ENCODE data around the gene SAP30BP. TPM values are rescaled to one million over a fixed set of nuclear protein-coding genes. Genes with fewer than 3 reads are reported as not detected.

The SAP30BP gene
- total and polyA plus RNA-seq, 2 of the 13 experiments (the other 11 are each of a cell fraction or from before 2014, with no cell fraction given), result 67.7 to 99.4 TPM

DNA sequence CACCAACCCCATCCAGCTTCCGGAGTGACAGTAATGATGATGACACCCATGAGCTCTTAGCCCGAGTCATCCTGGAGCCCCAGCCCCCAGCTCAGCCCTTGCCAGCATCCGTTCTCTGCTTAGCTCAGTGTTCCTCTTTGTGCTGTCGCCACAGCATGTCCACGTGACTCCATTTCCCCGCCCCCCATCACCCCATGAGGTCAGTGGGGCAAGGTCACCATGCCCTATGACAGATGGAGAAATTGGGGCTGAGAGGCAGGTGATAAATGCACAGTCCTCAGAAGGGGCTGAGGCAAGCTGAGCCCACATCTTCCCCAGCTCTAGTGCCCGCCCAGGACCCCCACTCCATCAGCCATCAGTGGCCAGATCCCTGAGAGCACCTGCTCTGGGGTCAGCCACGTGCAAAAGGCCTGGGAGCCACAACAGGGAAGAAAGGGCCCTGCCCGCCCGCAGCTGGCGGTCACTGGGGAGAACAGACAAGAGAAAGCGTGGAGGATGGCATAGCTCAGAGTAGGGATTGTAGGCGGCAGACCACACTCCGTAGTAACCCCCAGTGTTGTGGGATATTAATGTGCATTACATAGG, 71.2 kb downstream of the SAP30BP start:
- H3K79me2 ChIP-seq (ENCODE audit: insufficient read depth, low read length), result no peaks in the 10 kb centered on the region
- intact Hi-C loops (cut with micrococcal nuclease; ENCODE audit: unreplicated experiment) (no loop called here), in situ Hi-C loops (cut with HindIII; ENCODE audit: extremely low pct_ligation_motif_present, low pct_unique_long_range_greater_than_20kb) (no loop called here)
- CTCF ChIA-PET (ENCODE audit: low intra/inter-chr PET ratio, low total read pairs), result no interaction called here
- FAIRE-seq, result peak; percentile 61
- peaks cover 0 to 4% of the 10 kb centered on the region in 2 experiments; a peak in 2 of 5 replicates for H3K27me3 ChIP-seq (ENCODE audit: control insufficient read depth in 1 of 2, insufficient read depth in 2 of 2, low read length in 2 of 2)
- peak overlapping the region; percentile 58 for H3K4me2 ChIP-seq (ENCODE audit: low read depth, low read length)
- POLR2A ChIA-PET, result interaction anchor here (0.5 to 2.0 kb wide), 18 partner anchors 9 to 539 kb away, joined by 3 to 21 read pairs (median 3); partner anchors contain the start of genes ITGB4 and SMIM5
- H3K27ac ChIP-seq (ENCODE audit: extremely low read length, insufficient read depth, low read length), result no peak overlapping the region
- no peak overlapping the region for H3K9ac ChIP-seq (ENCODE audit: insufficient read depth, low read depth, low read length)
- no peaks in the 10 kb centered on the region for H3K9me3 ChIP-seq (ENCODE audit: low read length)
- H3K36me3 ChIP-seq (replicated peaks in 1 of 2; ENCODE audit: control insufficient read depth in 1 of 2, insufficient read depth in 2 of 2, low read length in 2 of 2), result no peaks in the 10 kb centered on the region
- 39% methylated on average over 13 of the region's 14 CpGs for WGBS (ENCODE audit: low lambda C conversion rate)
- H3K4me1 ChIP-seq (ENCODE audit: insufficient read depth, low read length), result peaks cover 52% of the 10 kb centered on the region
- peak; percentile 33 for ATAC-seq
- H4K20me1 ChIP-seq (ENCODE audit: insufficient read depth, low read length), result no peaks in the 10 kb centered on the region
- no TSS peak for BruUV-seq (replicated peaks)
- peak; percentile 57 for DNase-seq (ENCODE audit: low spot score)
- H3K4me3 ChIP-seq (replicated peaks in 1 of 3; ENCODE audit: insufficient read depth in 1 of 3, low read depth in 2 of 3, low read length in 3 of 3), result peak overlapping the region in 1 of 3 experiments; percentile 8; a peak in 1 of 6 replicates
- H2AFZ ChIP-seq (ENCODE audit: low read length), result no peak overlapping the region
- TF ChIP-seq ZNF143 (CRISPR knock-in tag; IDR thresholded peaks at IDR 0.05), result no peak
- TF ChIP-seq ZNF83 (CRISPR knock-in tag; IDR thresholded peaks at IDR 0.05; ENCODE audit: borderline replicate concordance), result peak; percentile 59; the same call in 1 of the 2 replicates
- peak; percentile 82 for TF ChIP-seq RXRA (CRISPR knock-in tag; IDR thresholded peaks at IDR 0.05)
- peak; percentile 56; the same call in 1 of the 2 replicates for TF ChIP-seq ZNF292 (CRISPR knock-in tag; IDR thresholded peaks at IDR 0.05; ENCODE audit: borderline replicate concordance, low read depth)
- peak; percentile 83 for TF ChIP-seq NR2C2 (CRISPR knock-in tag; IDR thresholded peaks at IDR 0.05; ENCODE audit: borderline replicate concordance)
- no peak for TF ChIP-seq NONO (IDR thresholded peaks at IDR 0.05)
- 0 out of 2 replicates have a peak, but pooled peaks have one; percentile 45 for TF ChIP-seq NONO (CRISPR knock-in tag; conservative IDR thresholded peaks at IDR 0.05)
- no peak for TF ChIP-seq ZNF317 (CRISPR knock-in tag; IDR thresholded peaks at IDR 0.05)
- no peak for TF ChIP-seq CREM (IDR thresholded peaks at IDR 0.05)
- no peak for TF ChIP-seq CREM (CRISPR knock-in tag; IDR thresholded peaks at IDR 0.05)
- no peak for TF ChIP-seq ARNT (IDR thresholded peaks at IDR 0.05)
- no peak for TF ChIP-seq MIER2 (CRISPR knock-in tag; IDR thresholded peaks at IDR 0.05)
- TF ChIP-seq ZNF674 (CRISPR knock-in tag; IDR thresholded peaks at IDR 0.05; ENCODE audit: low read depth), result no peak
- TF ChIP-seq, protein P1, sequence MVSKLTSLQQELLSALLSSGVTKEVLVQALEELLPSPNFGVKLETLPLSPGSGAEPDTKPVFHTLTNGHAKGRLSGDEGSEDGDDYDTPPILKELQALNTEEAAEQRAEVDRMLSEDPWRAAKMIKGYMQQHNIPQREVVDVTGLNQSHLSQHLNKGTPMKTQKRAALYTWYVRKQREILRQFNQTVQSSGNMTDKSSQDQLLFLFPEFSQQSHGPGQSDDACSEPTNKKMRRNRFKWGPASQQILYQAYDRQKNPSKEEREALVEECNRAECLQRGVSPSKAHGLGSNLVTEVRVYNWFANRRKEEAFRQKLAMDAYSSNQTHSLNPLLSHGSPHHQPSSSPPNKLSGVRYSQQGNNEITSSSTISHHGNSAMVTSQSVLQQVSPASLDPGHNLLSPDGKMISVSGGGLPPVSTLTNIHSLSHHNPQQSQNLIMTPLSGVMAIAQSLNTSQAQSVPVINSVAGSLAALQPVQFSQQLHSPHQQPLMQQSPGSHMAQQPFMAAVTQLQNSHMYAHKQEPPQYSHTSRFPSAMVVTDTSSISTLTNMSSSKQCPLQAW (CRISPR knock-in tag; IDR thresholded peaks at IDR 0.05), result peak; percentile 76; the same call in 1 of the 2 replicates
- TF ChIP-seq GATA4 (IDR thresholded peaks at IDR 0.05; ENCODE audit: borderline replicate concordance, low read depth), result no peak
- TF ChIP-seq, protein P2, sequence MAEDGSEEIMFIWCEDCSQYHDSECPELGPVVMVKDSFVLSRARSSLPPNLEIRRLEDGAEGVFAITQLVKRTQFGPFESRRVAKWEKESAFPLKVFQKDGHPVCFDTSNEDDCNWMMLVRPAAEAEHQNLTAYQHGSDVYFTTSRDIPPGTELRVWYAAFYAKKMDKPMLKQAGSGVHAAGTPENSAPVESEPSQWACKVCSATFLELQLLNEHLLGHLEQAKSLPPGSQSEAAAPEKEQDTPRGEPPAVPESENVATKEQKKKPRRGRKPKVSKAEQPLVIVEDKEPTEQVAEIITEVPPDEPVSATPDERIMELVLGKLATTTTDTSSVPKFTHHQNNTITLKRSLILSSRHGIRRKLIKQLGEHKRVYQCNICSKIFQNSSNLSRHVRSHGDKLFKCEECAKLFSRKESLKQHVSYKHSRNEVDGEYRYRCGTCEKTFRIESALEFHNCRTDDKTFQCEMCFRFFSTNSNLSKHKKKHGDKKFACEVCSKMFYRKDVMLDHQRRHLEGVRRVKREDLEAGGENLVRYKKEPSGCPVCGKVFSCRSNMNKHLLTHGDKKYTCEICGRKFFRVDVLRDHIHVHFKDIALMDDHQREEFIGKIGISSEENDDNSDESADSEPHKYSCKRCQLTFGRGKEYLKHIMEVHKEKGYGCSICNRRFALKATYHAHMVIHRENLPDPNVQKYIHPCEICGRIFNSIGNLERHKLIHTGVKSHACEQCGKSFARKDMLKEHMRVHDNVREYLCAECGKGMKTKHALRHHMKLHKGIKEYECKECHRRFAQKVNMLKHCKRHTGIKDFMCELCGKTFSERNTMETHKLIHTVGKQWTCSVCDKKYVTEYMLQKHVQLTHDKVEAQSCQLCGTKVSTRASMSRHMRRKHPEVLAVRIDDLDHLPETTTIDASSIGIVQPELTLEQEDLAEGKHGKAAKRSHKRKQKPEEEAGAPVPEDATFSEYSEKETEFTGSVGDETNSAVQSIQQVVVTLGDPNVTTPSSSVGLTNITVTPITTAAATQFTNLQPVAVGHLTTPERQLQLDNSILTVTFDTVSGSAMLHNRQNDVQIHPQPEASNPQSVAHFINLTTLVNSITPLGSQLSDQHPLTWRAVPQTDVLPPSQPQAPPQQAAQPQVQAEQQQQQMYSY (CRISPR knock-in tag; IDR thresholded peaks at IDR 0.05), result no peak
- no peak; the same call in 1 of the 2 replicates for TF ChIP-seq BCL6 (CRISPR knock-in tag; IDR thresholded peaks at IDR 0.05)
- no peak for TF ChIP-seq MEIS2 (CRISPR knock-in tag; IDR thresholded peaks at IDR 0.05)
